ENCODE data around the gene ACTRT3. TPM values are rescaled to one million over a fixed set of nuclear protein-coding genes. Genes with fewer than 3 reads are reported as not detected.

Gene ACTRT3
- total RNA-seq, 1 donor: 4.3 TPM

GRCh38 chr3:169758359-169758994, 10.9 kb downstream of the ACTRT3 start:
- Histone ChIP-seq H2AFZ (ENCODE audit: low read length) (no peak overlapping the region), H3K79me2 (ENCODE audit: insufficient read depth, low read length) (no peaks in the 10 kb centered on the region), H3K27ac (ENCODE audit: low read depth, low read length) (no peak overlapping the region), H3K4me2 (ENCODE audit: insufficient read depth, low read length) (no peak overlapping the region), H3K9me3 (ENCODE audit: low read depth, low read length) (no peaks in the 10 kb centered on the region), H3K27me3 (ENCODE audit: insufficient read depth, low read length) (peaks cover 10% of the 10 kb centered on the region), H3K4me3 (ENCODE audit: insufficient read depth, low read length) (no peak overlapping the region), H3K4me1 (ENCODE audit: insufficient read depth, low read length) (peaks cover 7% of the 10 kb centered on the region), H3K36me3 (ENCODE audit: insufficient read depth, low read length) (no peaks in the 10 kb centered on the region), H4K20me1 (ENCODE audit: insufficient read depth, low read length) (no peaks in the 10 kb centered on the region)
- no peak for TF ChIP-seq CTCF (IDR thresholded peaks at IDR 0.05; ENCODE audit: extremely low read depth, low read depth, low read length)
- DNase-seq (ENCODE audit: insufficient read length, low spot score, missing footprints): no peak

- Histone ChIP-seq H3K27ac (ENCODE audit: low read depth, low read length) (no peak overlapping the region), H3K79me2 (ENCODE audit: insufficient read depth, low read length) (no peaks in the 10 kb centered on the region), H3K9me3 (ENCODE audit: low read depth, low read length) (no peaks in the 10 kb centered on the region), H2AFZ (ENCODE audit: low read length) (no peak overlapping the region), H3K27me3 (ENCODE audit: insufficient read depth, low read length) (peaks cover 14% of the 10 kb centered on the region), H3K36me3 (ENCODE audit: insufficient read depth, low read length) (no peaks in the 10 kb centered on the region), H3K4me2 (ENCODE audit: insufficient read depth, low read length) (no peak overlapping the region), H3K4me3 (ENCODE audit: insufficient read depth, low read length) (no peak overlapping the region), H4K20me1 (ENCODE audit: insufficient read depth, low read length) (no peaks in the 10 kb centered on the region), H3K4me1 (ENCODE audit: insufficient read depth, low read length) (peaks cover 3% of the 10 kb centered on the region)
- no peak for TF ChIP-seq CTCF (IDR thresholded peaks at IDR 0.05; ENCODE audit: extremely low read depth, low read depth, low read length)
- no peak for DNase-seq (ENCODE audit: insufficient read length, low spot score, missing footprints)
Measured at GRCh38 chr3:169755488-169755887, 13.9 kb downstream of the ACTRT3 start.

- no peak for TF ChIP-seq CTCF (IDR thresholded peaks at IDR 0.05; ENCODE audit: extremely low read depth, low read depth, low read length)
- Histone ChIP-seq H3K4me1 (ENCODE audit: insufficient read depth, low read length) (peaks cover 3% of the 10 kb centered on the region), H3K36me3 (ENCODE audit: insufficient read depth, low read length) (no peaks in the 10 kb centered on the region), H4K20me1 (ENCODE audit: insufficient read depth, low read length) (no peaks in the 10 kb centered on the region), H3K27me3 (ENCODE audit: insufficient read depth, low read length) (peaks cover 14% of the 10 kb centered on the region), H3K27ac (ENCODE audit: low read depth, low read length) (no peak overlapping the region), H3K79me2 (ENCODE audit: insufficient read depth, low read length) (no peaks in the 10 kb centered on the region), H3K9me3 (ENCODE audit: low read depth, low read length) (no peaks in the 10 kb centered on the region), H2AFZ (ENCODE audit: low read length) (no peak overlapping the region), H3K4me3 (ENCODE audit: insufficient read depth, low read length) (no peak overlapping the region), H3K4me2 (ENCODE audit: insufficient read depth, low read length) (no peak overlapping the region)
- no peak for DNase-seq (ENCODE audit: insufficient read length, low spot score, missing footprints)
Measured at GRCh38 chr3:169754711-169755110, 14.7 kb downstream of the ACTRT3 start.

GRCh38 chr3:169751875-169752274, 17.5 kb downstream of the ACTRT3 start:
- no peak for DNase-seq (ENCODE audit: insufficient read length, low spot score, missing footprints)
- Histone ChIP-seq H3K36me3 (ENCODE audit: insufficient read depth, low read length) (no peaks in the 10 kb centered on the region), H3K4me1 (ENCODE audit: insufficient read depth, low read length) (no peaks in the 10 kb centered on the region), H4K20me1 (ENCODE audit: insufficient read depth, low read length) (no peaks in the 10 kb centered on the region), H3K79me2 (ENCODE audit: insufficient read depth, low read length) (no peaks in the 10 kb centered on the region), H3K4me2 (ENCODE audit: insufficient read depth, low read length) (no peak overlapping the region), H3K27ac (ENCODE audit: low read depth, low read length) (no peak overlapping the region), H3K4me3 (ENCODE audit: insufficient read depth, low read length) (no peak overlapping the region), H2AFZ (ENCODE audit: low read length) (no peak overlapping the region), H3K9me3 (ENCODE audit: low read depth, low read length) (no peaks in the 10 kb centered on the region), H3K27me3 (ENCODE audit: insufficient read depth, low read length) (peaks cover 23% of the 10 kb centered on the region)
- no peak for TF ChIP-seq CTCF (IDR thresholded peaks at IDR 0.05; ENCODE audit: extremely low read depth, low read depth, low read length)
